Vagina (tissue), 2 donors: ENCODE results near the gene MYLK2. TPM values are rescaled to one million over a fixed set of nuclear protein-coding genes. Genes with fewer than 3 reads are reported as not detected.

Source experiments
- DNase-seq, 2 donors: peaks; one replicate each; pipeline ENCODE4 v3.0.0-alpha.2; 2017; ENCODE audit errors: extremely low spot score in 2 of 2
- H3K27ac ChIP-seq: fragments of 200-600 bp; sonication (generic); one replicate; pipeline ENCODE4 v1.5.1; 2019
- H3K27me3 ChIP-seq: fragments of 200-600 bp; sonication (generic); one replicate; pipeline ENCODE4 v1.5.1; 2019
- H3K36me3 ChIP-seq, 2 donors: fragments of 200-600 bp; sonication (generic); one replicate each; pipeline ENCODE4 v1.5.1; 2017 to 2019
- H3K4me1 ChIP-seq: fragments of 200-600 bp; sonication (generic); one replicate; pipeline ENCODE4 v1.5.1; 2019
- H3K4me3 ChIP-seq, 2 donors: fragments of 200-600 bp; sonication (generic); 1 replicate in 1 of 2; 2 replicates in 1 of 2; pipeline ENCODE4 v1.5.1; 2016 to 2019
- H3K9me3 ChIP-seq: fragments of 200-600 bp; sonication (generic); one replicate; pipeline ENCODE4 v1.5.1; 2019
- POLR2A ChIP-seq, 2 donors: fragments of 450-650 bp; IDR thresholded peaks; one replicate each; pipeline ENCODE4 v1.6.1; 2017; ENCODE audit warnings: antibody characterized with exemption in 2 of 2, mild to moderate bottlenecking in 2 of 2, moderate library complexity in 2 of 2
- POLR2AphosphoS5 ChIP-seq, 2 donors: sonication (generic); formaldehyde crosslinking; IDR thresholded peaks; one replicate each; pipeline ENCODE4 v1.9.0; 2017; ENCODE audit warnings: antibody characterized with exemption in 2 of 2, mild to moderate bottlenecking in 2 of 2, low read depth in 1 of 2; ENCODE audit not compliant: insufficient read depth in 1 of 2
- intact Hi-C: fragments of 100-400 bp; cut with DNase I; formaldehyde crosslinking; loops from one replicate; pipeline ENCODE4 v1.15.1; 2023
- total RNA-seq: library from RNA; depleted of rRNA; stranded (reverse); fragments of >200 nt; gene quantifications from one replicate; pipeline ENCODE4 v1.2.3, GENCODE V29; 2016
- TF ChIP-seq, protein P1 (sequence below), 3 experiments: fragments of 450-650 bp in 2 of 3; fragments of 200-600 bp in 1 of 3; sonication (generic) in 1 of 3; IDR thresholded peaks; one replicate each; pipeline ENCODE4 v1.5.1; 2017 to 2019; ENCODE audit warnings: antibody characterized with exemption in 3 of 3, mild to moderate bottlenecking in 2 of 3, moderate library complexity in 2 of 3

Gene MYLK2
- total RNA-seq, 1 donor from 2014 or later, result not detected

DNA sequence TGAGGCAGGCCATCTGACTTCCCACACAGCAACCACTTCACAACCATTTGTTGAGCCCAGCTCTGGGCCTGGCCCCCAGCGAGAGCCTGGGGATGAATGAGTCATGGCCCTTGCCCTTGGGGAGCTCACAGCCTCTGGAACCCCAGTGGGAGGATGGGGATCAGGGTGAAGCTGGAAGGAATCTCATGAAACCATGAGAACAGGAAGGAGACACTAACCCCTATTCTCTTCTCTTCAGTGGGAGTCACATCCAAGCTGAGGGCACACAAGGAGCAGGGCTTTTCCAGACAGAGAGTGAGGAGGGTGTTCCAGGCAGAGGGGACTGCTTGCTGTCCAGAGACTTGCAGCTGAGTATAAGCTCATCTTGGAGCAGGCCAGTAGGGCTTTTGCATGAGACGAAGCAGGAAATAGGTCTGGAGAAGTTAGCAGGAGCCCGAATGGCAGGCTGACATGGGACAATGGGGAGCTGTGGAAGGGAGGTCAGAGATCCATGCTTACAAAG lies 18.8 kb downstream of the MYLK2 start:
- Histone ChIP-seq H3K27ac (no peak overlapping the region), H3K4me1 (peaks cover 37% of the 10 kb centered on the region), H3K4me3 (no peak overlapping the region), H3K9me3 (no peaks in the 10 kb centered on the region), H3K36me3 (no peaks in the 10 kb centered on the region), H3K27me3 (no peaks in the 10 kb centered on the region)
- no peak for DNase-seq
- intact Hi-C loops, result loop anchor here (5.0 kb wide), 1 partner anchor 114 kb away; the partner anchor contains the start of gene PDRG1
- TF ChIP-seq POLR2A (IDR thresholded peaks at IDR 0.05), result no peak
- TF ChIP-seq POLR2AphosphoS5 (IDR thresholded peaks at IDR 0.05; ENCODE audit: insufficient read depth in 1 of 2, low read depth in 1 of 2), result no peak
- TF ChIP-seq, protein P1, sequence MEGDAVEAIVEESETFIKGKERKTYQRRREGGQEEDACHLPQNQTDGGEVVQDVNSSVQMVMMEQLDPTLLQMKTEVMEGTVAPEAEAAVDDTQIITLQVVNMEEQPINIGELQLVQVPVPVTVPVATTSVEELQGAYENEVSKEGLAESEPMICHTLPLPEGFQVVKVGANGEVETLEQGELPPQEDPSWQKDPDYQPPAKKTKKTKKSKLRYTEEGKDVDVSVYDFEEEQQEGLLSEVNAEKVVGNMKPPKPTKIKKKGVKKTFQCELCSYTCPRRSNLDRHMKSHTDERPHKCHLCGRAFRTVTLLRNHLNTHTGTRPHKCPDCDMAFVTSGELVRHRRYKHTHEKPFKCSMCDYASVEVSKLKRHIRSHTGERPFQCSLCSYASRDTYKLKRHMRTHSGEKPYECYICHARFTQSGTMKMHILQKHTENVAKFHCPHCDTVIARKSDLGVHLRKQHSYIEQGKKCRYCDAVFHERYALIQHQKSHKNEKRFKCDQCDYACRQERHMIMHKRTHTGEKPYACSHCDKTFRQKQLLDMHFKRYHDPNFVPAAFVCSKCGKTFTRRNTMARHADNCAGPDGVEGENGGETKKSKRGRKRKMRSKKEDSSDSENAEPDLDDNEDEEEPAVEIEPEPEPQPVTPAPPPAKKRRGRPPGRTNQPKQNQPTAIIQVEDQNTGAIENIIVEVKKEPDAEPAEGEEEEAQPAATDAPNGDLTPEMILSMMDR (IDR thresholded peaks at IDR 0.05), result no peak

DNA sequence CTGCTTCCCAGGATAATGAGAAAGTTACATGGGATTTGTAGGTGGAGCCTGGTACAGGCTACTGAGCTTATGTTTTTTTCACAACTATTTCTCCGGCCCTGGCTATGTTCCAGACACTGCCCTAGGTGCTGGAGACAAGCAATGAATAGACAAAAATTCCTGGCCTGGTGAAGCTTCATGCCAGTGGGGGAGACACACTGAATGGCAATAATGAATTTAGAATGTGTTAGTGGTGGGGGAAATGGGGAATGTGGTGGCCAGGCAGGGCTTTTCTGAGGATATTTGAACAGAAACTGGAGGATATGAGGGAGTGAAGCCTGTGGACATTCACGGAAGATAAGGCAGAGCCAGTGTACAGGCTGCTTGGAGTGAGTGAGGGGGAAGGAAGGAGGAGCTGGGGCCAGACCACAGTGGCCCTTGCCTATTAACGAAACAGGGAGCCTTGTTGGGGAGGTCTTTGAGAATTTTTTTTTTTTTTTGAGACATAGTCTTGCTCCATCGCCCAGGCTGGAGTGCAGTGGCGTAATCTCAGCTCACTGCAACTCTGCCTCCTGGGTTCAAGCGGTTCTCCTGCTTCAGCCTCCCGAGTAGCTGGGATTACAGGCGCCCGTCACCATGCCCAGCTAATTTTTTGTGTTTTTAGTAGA lies 19.6 kb downstream of the MYLK2 start:
- H3K9me3 ChIP-seq, result no peaks in the 10 kb centered on the region
- H3K4me1 ChIP-seq, result peaks cover 37% of the 10 kb centered on the region
- no peak overlapping the region for H3K4me3 ChIP-seq
- TF ChIP-seq POLR2AphosphoS5 (IDR thresholded peaks at IDR 0.05; ENCODE audit: insufficient read depth in 1 of 2, low read depth in 1 of 2) (no peak), POLR2A (IDR thresholded peaks at IDR 0.05) (no peak)
- TF ChIP-seq, protein P1 (IDR thresholded peaks at IDR 0.05), result no peak
- no peak overlapping the region for H3K27ac ChIP-seq
- no peaks in the 10 kb centered on the region for H3K36me3 ChIP-seq
- H3K27me3 ChIP-seq, result no peaks in the 10 kb centered on the region
- intact Hi-C loops, result loop anchor here (5.0 kb wide), 1 partner anchor 114 kb away; the partner anchor contains the start of gene PDRG1
- DNase-seq, result no peak

DNA sequence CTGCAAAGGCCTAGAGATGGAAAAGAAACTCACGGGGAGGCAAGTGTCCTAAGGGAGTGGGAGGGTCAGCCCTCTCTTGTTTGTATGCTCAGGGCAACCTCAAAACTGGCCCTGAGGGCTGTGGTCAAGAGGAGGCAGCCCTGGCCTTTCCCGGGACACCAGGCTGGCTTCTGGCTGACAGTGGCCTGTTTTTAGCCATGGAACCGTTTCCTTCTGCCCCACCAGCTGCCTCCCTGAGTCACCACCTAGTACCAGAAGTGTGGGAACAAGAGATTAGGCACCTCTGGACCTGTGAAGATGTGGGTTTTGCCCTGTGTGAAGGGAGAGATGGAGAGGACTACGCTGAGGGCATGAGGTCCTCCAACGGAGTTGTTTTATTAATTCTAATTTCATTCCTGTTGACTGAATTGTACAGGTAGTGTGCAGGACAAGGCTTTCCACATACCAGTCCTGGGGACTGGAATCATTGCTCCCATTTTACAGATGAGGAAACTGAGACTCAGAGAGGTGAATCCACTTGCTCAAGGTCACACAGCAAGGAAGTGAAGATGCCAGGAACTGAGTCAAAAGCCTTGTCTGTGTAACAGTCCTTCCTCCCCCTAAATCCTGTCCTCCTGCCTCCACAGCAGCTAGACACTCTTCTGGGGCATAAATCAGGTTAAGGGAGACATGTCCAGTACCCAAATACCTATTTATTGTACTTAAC lies 20.8 kb downstream of the MYLK2 start:
- no peak for DNase-seq
- intact Hi-C loops, result loop anchor here (5.0 kb wide), 1 partner anchor 112 kb away; the partner anchor contains the start of gene PDRG1
- peaks cover 40% of the 10 kb centered on the region for H3K4me1 ChIP-seq

DNA sequence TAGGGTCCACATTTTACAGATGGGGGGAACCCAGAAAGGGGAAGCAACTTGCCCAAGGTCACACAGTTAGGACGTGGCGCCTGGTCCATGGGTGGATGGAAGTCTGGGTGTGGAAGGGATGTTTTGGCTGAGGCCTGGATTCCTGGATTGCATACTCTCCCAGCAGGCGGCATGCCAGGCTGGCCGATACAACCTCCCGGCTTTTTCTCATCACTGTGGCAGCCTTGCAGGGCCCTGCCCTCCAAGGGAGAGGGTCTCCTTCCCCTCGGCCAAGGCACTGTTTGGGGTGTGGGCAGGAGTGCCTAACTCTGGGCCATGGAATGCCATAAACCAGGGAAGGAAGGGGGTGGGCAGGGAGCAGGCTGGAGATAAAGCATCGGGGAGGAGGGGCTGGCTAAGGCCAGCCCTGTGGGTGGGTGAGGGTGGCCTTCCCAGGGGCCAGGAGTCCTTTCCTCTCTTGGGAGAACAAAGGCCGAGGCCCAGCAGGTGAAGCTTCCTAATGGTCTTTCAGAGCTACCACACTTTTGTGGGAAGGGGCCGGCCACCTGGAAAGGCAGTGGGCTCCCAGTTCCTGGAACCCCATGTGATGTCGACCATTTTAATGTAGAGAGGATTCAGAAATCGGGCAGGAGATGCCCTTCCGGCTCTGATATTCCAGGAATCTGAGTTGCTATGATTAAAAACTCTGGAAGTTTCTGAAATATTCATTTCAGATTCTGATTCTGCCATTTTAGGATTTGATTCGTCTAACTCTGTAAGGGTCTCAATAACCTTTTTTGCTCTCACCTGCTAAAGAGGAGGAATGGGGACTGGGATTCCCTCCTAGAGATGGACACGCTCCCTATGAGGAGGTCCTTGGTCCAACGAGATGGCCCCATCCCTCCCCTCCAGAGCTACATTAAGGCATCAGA lies 22.0 kb downstream of the MYLK2 start:
- no peak overlapping the region for H3K4me3 ChIP-seq
- H3K9me3 ChIP-seq, result no peaks in the 10 kb centered on the region
- DNase-seq, result no peak
- TF ChIP-seq, protein P1 (IDR thresholded peaks at IDR 0.05), result no peak
- TF ChIP-seq POLR2AphosphoS5 (IDR thresholded peaks at IDR 0.05; ENCODE audit: insufficient read depth in 1 of 2, low read depth in 1 of 2), result no peak
- TF ChIP-seq POLR2A (IDR thresholded peaks at IDR 0.05), result no peak
- peaks cover 39% of the 10 kb centered on the region for H3K4me1 ChIP-seq
- H3K27me3 ChIP-seq, result no peaks in the 10 kb centered on the region
- H3K27ac ChIP-seq, result peak overlapping the region; percentile 48
- intact Hi-C loops, result no loop called here
- no peaks in the 10 kb centered on the region for H3K36me3 ChIP-seq

More for the DNA sequence above, 20.8 kb downstream of the MYLK2 start:
- H3K36me3 ChIP-seq, result no peaks in the 10 kb centered on the region
- no peaks in the 10 kb centered on the region for H3K9me3 ChIP-seq
- H3K4me3 ChIP-seq, result no peak overlapping the region
- no peaks in the 10 kb centered on the region for H3K27me3 ChIP-seq
- TF ChIP-seq, protein P1 (IDR thresholded peaks at IDR 0.05), result no peak
- no peak for TF ChIP-seq POLR2A (IDR thresholded peaks at IDR 0.05)
- no peak for TF ChIP-seq POLR2AphosphoS5 (IDR thresholded peaks at IDR 0.05; ENCODE audit: insufficient read depth in 1 of 2, low read depth in 1 of 2)
- no peak overlapping the region for H3K27ac ChIP-seq
